OCI-LY7 (cell line): ENCODE results near the gene CYP3A4.

Experiments
- EZH2phosphoT487 ChIP-seq: fragments of 200-600 bp; sonication (generic); IDR thresholded peaks from 2 replicates; pipeline ENCODE4 v1.6.1; 2018; ENCODE audit warnings: low read depth, borderline replicate concordance, mild to moderate bottlenecking, mixed run types, antibody characterized with exemption, low read length, moderate library complexity, mixed read lengths
- TF ChIP-seq, protein P1 (sequence below): fragments of 200-600 bp; sonication (generic); conservative IDR thresholded peaks from 2 replicates; pipeline ENCODE4 v1.5.1; 2014; ENCODE audit warnings: mild to moderate bottlenecking, antibody characterized with exemption, low read length, moderate library complexity, mixed read lengths

DNA sequence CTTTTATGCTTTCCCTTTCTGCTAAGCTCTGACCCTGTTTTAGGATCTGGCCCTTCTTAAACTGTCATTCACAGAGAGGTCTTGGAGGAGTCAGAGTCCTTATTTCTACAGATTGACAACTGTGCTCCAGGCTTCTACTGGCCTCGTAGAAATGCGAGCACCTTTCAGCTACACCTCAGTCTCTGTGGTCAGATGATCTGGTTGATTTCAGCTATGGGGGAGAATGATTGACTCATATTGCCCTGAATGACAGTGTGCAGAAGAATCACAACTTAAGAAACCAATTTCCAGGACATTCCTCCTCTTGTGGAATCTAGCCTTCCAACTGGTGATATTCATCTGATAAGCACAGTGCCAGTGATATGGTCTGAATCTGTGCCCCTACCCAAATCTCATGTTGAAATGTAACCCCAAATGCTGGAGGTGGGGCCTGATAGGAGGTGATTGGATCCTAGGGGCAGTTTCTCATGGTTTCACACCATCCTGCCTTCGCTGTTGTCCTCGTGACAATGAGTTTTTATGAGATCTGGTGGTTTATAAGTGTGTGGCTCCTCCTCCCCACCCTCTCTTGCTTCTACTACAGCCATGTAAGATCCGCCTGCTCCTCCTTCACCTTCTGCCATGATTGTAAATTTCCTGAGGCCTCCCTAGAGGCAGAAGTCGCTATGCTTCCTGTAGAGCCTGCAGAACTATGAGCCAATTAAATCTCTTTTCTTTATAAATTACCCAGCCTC is 35.0 kb downstream of the CYP3A4 start:
- TF ChIP-seq, protein P1, sequence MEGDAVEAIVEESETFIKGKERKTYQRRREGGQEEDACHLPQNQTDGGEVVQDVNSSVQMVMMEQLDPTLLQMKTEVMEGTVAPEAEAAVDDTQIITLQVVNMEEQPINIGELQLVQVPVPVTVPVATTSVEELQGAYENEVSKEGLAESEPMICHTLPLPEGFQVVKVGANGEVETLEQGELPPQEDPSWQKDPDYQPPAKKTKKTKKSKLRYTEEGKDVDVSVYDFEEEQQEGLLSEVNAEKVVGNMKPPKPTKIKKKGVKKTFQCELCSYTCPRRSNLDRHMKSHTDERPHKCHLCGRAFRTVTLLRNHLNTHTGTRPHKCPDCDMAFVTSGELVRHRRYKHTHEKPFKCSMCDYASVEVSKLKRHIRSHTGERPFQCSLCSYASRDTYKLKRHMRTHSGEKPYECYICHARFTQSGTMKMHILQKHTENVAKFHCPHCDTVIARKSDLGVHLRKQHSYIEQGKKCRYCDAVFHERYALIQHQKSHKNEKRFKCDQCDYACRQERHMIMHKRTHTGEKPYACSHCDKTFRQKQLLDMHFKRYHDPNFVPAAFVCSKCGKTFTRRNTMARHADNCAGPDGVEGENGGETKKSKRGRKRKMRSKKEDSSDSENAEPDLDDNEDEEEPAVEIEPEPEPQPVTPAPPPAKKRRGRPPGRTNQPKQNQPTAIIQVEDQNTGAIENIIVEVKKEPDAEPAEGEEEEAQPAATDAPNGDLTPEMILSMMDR, result no peak
- no peak for TF ChIP-seq EZH2phosphoT487
